Measurements from ENCODE around the gene CCL26. TPM values are rescaled to one million over a fixed set of nuclear protein-coding genes. Genes with fewer than 3 reads are reported as not detected.

CCL26 gene
- polyA plus RNA-seq, 2 of the 4 experiments (the other 2 are of a cell fraction), result 2.5 to 11.6 TPM

DNA sequence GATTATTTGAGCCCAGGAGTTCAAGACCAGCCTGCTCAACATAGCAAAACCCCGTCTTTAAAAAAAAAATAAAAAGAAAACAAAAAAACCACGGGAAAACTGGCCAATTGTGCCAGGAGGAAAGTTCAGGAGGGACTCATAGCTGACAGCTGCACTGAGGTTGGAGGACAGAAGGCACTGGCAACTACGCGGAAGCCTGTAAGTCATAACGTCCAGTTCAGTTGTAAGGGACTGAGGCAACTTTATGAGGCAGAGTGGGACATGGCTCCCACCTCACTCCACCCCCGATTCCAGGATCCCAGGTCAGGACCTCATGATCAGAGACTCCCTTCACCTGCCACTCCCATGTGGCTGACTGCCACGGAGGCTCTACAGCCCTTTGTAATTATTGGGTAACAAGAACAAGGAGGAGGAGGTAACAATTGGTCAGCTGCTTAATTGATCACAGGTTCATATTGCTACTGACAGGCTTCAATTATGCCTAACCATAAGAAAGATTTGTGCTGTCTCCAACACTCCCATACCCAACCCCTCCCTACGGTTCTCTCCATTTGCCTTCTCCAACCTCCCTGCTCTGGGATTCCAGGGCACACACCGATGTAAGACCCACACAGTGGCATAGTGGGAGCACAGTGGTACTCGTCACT is 43.5 kb upstream of the CCL26 start (continued):
- TF ChIP-seq TFCP2L1 (CRISPR knock-in tag; IDR thresholded peaks at IDR 0.05), result no peak
- TF ChIP-seq CEBPB (IDR thresholded peaks at IDR 0.05), result no peak

DNA sequence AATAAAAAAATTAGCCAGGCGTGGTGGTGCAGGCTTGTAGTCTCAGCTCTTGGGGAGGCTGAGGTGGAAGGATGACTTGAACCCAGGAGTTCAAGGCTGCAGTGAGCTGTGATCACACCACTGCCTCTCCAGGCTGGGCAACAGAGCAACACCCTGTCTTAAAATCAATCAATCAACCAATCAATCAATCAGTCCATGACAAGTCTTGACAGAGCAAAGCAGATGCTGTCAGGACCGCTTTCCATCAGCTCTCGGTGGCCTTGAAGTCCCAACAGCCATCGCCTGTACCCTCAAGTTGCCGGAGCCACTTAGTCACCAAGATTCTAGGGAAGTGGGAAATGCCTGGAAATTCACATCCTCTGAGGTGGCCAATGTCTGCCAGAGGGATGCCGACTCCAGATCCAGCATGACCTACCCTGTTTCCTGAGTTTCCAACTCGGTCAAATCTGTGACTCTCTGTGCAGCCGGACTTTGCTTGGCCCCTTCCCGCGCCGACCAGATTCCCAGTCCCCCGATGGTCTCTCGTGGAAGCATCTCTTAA is 42.5 kb upstream of the CCL26 start:
- WGBS (ENCODE audit: missing lambda C conversion rate), result 67% methylated on average over 13 of the region's 13 CpGs
- Histone ChIP-seq H3K4me2 (no peak overlapping the region), H3K4me1 (no peaks in the 10 kb centered on the region), H3K9me3 (no peaks in the 10 kb centered on the region), H3K27ac (no peak overlapping the region), H3K4me3 (no peak overlapping the region)
- FAIRE-seq (no peak), DNase-seq (ENCODE audit: low read depth in 1 of 2, low spot score in 1 of 2) (no peak), ATAC-seq (peak in 1 of 2 experiments; percentile 30; a peak in 3 of 6 replicates)
- ChIA-PET CTCF (interaction anchor here (2.5 kb wide), 1 partner anchor 52 kb away, joined by 7 read pairs; no protein-coding TSS in a partner anchor), POLR2A (no interaction called here)
- no peak for TF ChIP-seq CHD4 (IDR thresholded peaks at IDR 0.05; ENCODE audit: borderline replicate concordance)
- no peak for TF ChIP-seq FOXS1 (CRISPR knock-in tag; IDR thresholded peaks at IDR 0.05)
- no peak for TF ChIP-seq EHMT2 (IDR thresholded peaks at IDR 0.05; ENCODE audit: low read depth)
- TF ChIP-seq, protein P1, sequence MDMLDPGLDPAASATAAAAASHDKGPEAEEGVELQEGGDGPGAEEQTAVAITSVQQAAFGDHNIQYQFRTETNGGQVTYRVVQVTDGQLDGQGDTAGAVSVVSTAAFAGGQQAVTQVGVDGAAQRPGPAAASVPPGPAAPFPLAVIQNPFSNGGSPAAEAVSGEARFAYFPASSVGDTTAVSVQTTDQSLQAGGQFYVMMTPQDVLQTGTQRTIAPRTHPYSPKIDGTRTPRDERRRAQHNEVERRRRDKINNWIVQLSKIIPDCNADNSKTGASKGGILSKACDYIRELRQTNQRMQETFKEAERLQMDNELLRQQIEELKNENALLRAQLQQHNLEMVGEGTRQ (IDR thresholded peaks at IDR 0.05), result no peak
- TF ChIP-seq SREBF2 (IDR thresholded peaks at IDR 0.05), result no peak
- TF ChIP-seq POLR2A (IDR thresholded peaks at IDR 0.05; ENCODE audit: low read length), result no peak
- TF ChIP-seq TFCP2L1 (CRISPR knock-in tag; IDR thresholded peaks at IDR 0.05), result no peak
- no peak for TF ChIP-seq CHD2 (IDR thresholded peaks at IDR 0.05; ENCODE audit: low read length, partially characterized antibody)
- TF ChIP-seq, protein P2, sequence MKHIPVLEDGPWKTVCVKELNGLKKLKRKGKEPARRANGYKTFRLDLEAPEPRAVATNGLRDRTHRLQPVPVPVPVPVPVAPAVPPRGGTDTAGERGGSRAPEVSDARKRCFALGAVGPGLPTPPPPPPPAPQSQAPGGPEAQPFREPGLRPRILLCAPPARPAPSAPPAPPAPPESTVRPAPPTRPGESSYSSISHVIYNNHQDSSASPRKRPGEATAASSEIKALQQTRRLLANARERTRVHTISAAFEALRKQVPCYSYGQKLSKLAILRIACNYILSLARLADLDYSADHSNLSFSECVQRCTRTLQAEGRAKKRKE (CRISPR knock-in tag; IDR thresholded peaks at IDR 0.05; ENCODE audit: low read depth), result no peak
- TF ChIP-seq HMGXB4 (CRISPR knock-in tag; IDR thresholded peaks at IDR 0.05; ENCODE audit: borderline replicate concordance), result no peak
- TF ChIP-seq CEBPB (IDR thresholded peaks at IDR 0.05), result no peak
- no peak for TF ChIP-seq KDM5A (IDR thresholded peaks at IDR 0.05)
- TF ChIP-seq, protein P3, sequence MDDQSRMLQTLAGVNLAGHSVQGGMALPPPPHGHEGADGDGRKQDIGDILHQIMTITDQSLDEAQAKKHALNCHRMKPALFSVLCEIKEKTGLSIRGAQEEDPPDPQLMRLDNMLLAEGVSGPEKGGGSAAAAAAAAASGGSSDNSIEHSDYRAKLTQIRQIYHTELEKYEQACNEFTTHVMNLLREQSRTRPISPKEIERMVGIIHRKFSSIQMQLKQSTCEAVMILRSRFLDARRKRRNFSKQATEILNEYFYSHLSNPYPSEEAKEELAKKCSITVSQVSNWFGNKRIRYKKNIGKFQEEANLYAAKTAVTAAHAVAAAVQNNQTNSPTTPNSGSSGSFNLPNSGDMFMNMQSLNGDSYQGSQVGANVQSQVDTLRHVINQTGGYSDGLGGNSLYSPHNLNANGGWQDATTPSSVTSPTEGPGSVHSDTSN (IDR thresholded peaks at IDR 0.05), result no peak
- TF ChIP-seq JUNB (IDR thresholded peaks at IDR 0.05), result no peak
- no peak for TF ChIP-seq FOSL2 (IDR thresholded peaks at IDR 0.05)
- no peak for TF ChIP-seq FOSL2 (CRISPR knock-in tag; IDR thresholded peaks at IDR 0.05)
- TF ChIP-seq, protein P4, sequence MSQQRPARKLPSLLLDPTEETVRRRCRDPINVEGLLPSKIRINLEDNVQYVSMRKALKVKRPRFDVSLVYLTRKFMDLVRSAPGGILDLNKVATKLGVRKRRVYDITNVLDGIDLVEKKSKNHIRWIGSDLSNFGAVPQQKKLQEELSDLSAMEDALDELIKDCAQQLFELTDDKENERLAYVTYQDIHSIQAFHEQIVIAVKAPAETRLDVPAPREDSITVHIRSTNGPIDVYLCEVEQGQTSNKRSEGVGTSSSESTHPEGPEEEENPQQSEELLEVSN (IDR thresholded peaks at IDR 0.05; ENCODE audit: borderline replicate concordance, low read depth), result no peak
- TF ChIP-seq SMC3 (IDR thresholded peaks at IDR 0.05), result no peak

DNA sequence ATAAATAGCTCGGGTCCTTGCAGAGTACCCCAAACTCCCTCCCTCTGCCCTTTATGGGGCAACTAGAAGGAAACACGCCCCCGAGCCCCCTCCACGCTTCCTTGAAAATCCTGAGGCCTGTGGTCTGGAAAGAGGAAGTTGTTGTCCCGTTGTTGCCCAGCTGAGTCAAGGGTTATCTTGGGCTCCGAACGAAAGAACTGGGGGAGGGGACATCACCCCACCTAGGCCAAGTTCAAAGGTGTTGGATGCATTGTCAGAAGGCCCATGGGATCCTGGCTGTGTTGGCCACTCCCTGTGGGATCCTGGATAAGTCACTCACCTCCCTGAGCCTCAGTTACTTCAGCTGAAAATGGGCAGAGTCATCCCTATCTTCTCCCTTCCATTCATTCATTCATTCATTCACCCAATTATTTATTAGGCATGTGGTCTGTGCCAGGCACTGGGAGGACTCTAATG is 41.8 kb upstream of the CCL26 start, which contains the start of gene CCL24:
Gene CCL24 (minus strand): TSS at position 26 of the 456 bp plus-strand sequence. CDS start 91 bp downstream, outside the sequence.
- Histone ChIP-seq H3K9me3 (no peaks in the 10 kb centered on the region), H3K27ac (no peak within 1 kb of the TSS), H3K4me1 (no peaks in the 10 kb centered on the region), H3K4me2 (no peak within 1 kb of the TSS), H3K4me3 (no peak within 1 kb of the TSS)
- ChIA-PET POLR2A (no interaction called here), CTCF (interaction anchor here (2.5 kb wide), 1 partner anchor 51 kb away, joined by 7 read pairs; no protein-coding TSS in a partner anchor)
- FAIRE-seq, result no peak
- TF ChIP-seq SREBF2 (IDR thresholded peaks at IDR 0.05) (no peak), FOSL2 (IDR thresholded peaks at IDR 0.05) (no peak), FOSL2 (CRISPR knock-in tag; IDR thresholded peaks at IDR 0.05) (no peak), ELK1 (IDR thresholded peaks at IDR 0.05; ENCODE audit: low read depth, low read length) (no peak), FOXS1 (CRISPR knock-in tag; IDR thresholded peaks at IDR 0.05) (no peak), EHMT2 (IDR thresholded peaks at IDR 0.05; ENCODE audit: low read depth) (no peak), KDM1A (IDR thresholded peaks at IDR 0.05; ENCODE audit: low read depth) (no peak)
- TF ChIP-seq, protein P5, sequence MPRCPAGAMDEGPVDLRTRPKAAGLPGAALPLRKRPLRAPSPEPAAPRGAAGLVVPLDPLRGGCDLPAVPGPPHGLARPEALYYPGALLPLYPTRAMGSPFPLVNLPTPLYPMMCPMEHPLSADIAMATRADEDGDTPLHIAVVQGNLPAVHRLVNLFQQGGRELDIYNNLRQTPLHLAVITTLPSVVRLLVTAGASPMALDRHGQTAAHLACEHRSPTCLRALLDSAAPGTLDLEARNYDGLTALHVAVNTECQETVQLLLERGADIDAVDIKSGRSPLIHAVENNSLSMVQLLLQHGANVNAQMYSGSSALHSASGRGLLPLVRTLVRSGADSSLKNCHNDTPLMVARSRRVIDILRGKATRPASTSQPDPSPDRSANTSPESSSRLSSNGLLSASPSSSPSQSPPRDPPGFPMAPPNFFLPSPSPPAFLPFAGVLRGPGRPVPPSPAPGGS (IDR thresholded peaks at IDR 0.05), result no peak
- 73% methylated on average over 7 of the region's 7 CpGs for WGBS (ENCODE audit: missing lambda C conversion rate)
- no peak for DNase-seq (ENCODE audit: low read depth in 1 of 2, low spot score in 1 of 2)
- no peak for ATAC-seq
